Keratinocyte (primary cell): ENCODE measurements around the gene KIF16B.

Experiments
- EZH2 ChIP-seq: IDR thresholded peaks from one replicate; pipeline ENCODE4 v1.6.1; 2012; ENCODE audit warnings: inconsistent platforms, mild to moderate bottlenecking, low read length, moderate library complexity
- TF ChIP-seq, protein P1 (sequence below), 3 experiments: IDR thresholded peaks in 1 of 3; conservative IDR thresholded peaks in 1 of 3; optimal IDR thresholded peaks in 1 of 3; 2 replicates in 2 of 3; 3 replicates in 1 of 3; pipeline versions ENCODE3 to v1.5.1; 2011; ENCODE audit warnings: low read length in 3 of 3, mild to moderate bottlenecking in 3 of 3, moderate library complexity in 2 of 3, control low read depth in 1 of 3, inconsistent platforms in 1 of 3; ENCODE audit not compliant: insufficient read depth in 2 of 3; ENCODE audit errors: extremely low read depth in 1 of 3

DNA sequence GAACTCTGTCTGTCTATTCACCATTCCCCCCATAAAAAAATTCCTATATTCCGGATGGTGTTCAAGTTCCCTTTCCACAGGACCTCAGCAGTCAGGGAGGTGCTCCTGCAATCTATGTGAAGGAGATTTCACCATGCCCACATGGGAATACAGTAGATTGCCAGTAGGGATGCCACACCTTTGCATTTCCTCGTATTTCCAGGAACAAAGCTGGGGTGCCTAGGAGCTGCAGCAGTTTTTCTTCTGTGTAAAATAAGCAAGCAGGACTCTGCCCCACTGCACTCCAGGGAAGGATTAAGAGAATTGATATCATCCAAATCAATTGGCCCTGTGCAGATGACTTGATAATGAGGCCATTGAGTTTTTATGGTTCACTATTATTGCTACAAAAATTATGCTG is 7.4 kb upstream of the KIF16B start:
- TF ChIP-seq, protein P1, sequence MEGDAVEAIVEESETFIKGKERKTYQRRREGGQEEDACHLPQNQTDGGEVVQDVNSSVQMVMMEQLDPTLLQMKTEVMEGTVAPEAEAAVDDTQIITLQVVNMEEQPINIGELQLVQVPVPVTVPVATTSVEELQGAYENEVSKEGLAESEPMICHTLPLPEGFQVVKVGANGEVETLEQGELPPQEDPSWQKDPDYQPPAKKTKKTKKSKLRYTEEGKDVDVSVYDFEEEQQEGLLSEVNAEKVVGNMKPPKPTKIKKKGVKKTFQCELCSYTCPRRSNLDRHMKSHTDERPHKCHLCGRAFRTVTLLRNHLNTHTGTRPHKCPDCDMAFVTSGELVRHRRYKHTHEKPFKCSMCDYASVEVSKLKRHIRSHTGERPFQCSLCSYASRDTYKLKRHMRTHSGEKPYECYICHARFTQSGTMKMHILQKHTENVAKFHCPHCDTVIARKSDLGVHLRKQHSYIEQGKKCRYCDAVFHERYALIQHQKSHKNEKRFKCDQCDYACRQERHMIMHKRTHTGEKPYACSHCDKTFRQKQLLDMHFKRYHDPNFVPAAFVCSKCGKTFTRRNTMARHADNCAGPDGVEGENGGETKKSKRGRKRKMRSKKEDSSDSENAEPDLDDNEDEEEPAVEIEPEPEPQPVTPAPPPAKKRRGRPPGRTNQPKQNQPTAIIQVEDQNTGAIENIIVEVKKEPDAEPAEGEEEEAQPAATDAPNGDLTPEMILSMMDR (optimal IDR thresholded peaks at IDR 0.05 in 1 of 3, IDR thresholded peaks at IDR 0.05 in 1 of 3, conservative IDR thresholded peaks at IDR 0.05 in 1 of 3; ENCODE audit: extremely low read depth in 1 of 3, insufficient read depth in 2 of 3, low read length in 3 of 3), result no peak
- TF ChIP-seq EZH2, result no peak
